ENCODE results near the gene DPH3. TPM values are rescaled to one million over a fixed set of nuclear protein-coding genes. Genes with fewer than 3 reads are reported as not detected.

The DPH3 gene
- polyA plus RNA-seq, 1 donor (not counting 4 experiments of a cell fraction or from before 2014, with no cell fraction given): 36.7 TPM

- H3K36me3 ChIP-seq (ENCODE audit: control insufficient read depth in 2 of 2, extremely low read depth in 1 of 2, insufficient read depth in 2 of 2, low read length in 2 of 2): no peaks in the 10 kb centered on the region
- TF ChIP-seq EZH2 (IDR thresholded peaks at IDR 0.05; ENCODE audit: low read length): no peak
- TF ChIP-seq CTCF (optimal IDR thresholded peaks at IDR 0.05 in 1 of 3, IDR thresholded peaks at IDR 0.05 in 1 of 3, conservative IDR thresholded peaks at IDR 0.05 in 1 of 3; ENCODE audit: extremely low read depth in 1 of 3, insufficient read depth in 2 of 3, low read length in 3 of 3): no peak
- DNase-seq (ENCODE audit: low read depth, low spot score) (no peak), FAIRE-seq (no peak)
- peaks cover 9% of the 10 kb centered on the region for H3K27me3 ChIP-seq (ENCODE audit: control insufficient read depth, extremely low read depth, insufficient read depth, low read length)
- H2AFZ ChIP-seq (ENCODE audit: control insufficient read depth, low read length): no peak overlapping the region
- no peaks in the 10 kb centered on the region for H3K9me1 ChIP-seq (ENCODE audit: control insufficient read depth, extremely low read depth, insufficient read depth, low read length)
- dilution Hi-C loops (cut with MboI; ENCODE audit: extremely low pct_ligation_motif_present, low sequenced_read_pairs): no loop called here
- no peak overlapping the region for H3K4me2 ChIP-seq (ENCODE audit: control insufficient read depth, extremely low read depth, insufficient read depth, low read depth, low read length)
- no peaks in the 10 kb centered on the region for H4K20me1 ChIP-seq (ENCODE audit: control insufficient read depth, extremely low read depth, insufficient read depth, low read length)
- no peak overlapping the region for H3K9ac ChIP-seq (ENCODE audit: control insufficient read depth, extremely low read depth, insufficient read depth, low read length)
- H3K4me3 ChIP-seq (ENCODE audit: control insufficient read depth in 2 of 3, extremely low read depth in 1 of 3, insufficient read depth in 2 of 3, low read depth in 1 of 3, low read length in 3 of 3): no peak overlapping the region
- no peaks in the 10 kb centered on the region for H3K79me2 ChIP-seq (ENCODE audit: control insufficient read depth, insufficient read depth, low read length)
- no peak overlapping the region for H3K27ac ChIP-seq (ENCODE audit: control insufficient read depth, insufficient read depth, low read length)
- no peaks in the 10 kb centered on the region for H3K9me3 ChIP-seq (ENCODE audit: control insufficient read depth, low read depth, low read length)
- H3K4me1 ChIP-seq (ENCODE audit: control insufficient read depth, extremely low read depth, insufficient read depth, low read length): no peaks in the 10 kb centered on the region
These were observed 42.2 kb downstream of the DPH3 start for GRCh38 chr3:16222547-16222946.

GRCh38 chr3:16221990-16222389 lies 42.8 kb downstream of the DPH3 start:
- Histone ChIP-seq H3K36me3 (ENCODE audit: control insufficient read depth in 2 of 2, extremely low read depth in 1 of 2, insufficient read depth in 2 of 2, low read length in 2 of 2) (no peaks in the 10 kb centered on the region), H3K4me3 (ENCODE audit: control insufficient read depth in 2 of 3, extremely low read depth in 1 of 3, insufficient read depth in 2 of 3, low read depth in 1 of 3, low read length in 3 of 3) (no peak overlapping the region), H3K79me2 (ENCODE audit: control insufficient read depth, insufficient read depth, low read length) (no peaks in the 10 kb centered on the region), H3K9me3 (ENCODE audit: control insufficient read depth, low read depth, low read length) (no peaks in the 10 kb centered on the region), H3K4me1 (ENCODE audit: control insufficient read depth, extremely low read depth, insufficient read depth, low read length) (no peaks in the 10 kb centered on the region), H2AFZ (ENCODE audit: control insufficient read depth, low read length) (no peak overlapping the region), H3K27me3 (ENCODE audit: control insufficient read depth, extremely low read depth, insufficient read depth, low read length) (peaks cover 9% of the 10 kb centered on the region), H4K20me1 (ENCODE audit: control insufficient read depth, extremely low read depth, insufficient read depth, low read length) (no peaks in the 10 kb centered on the region), H3K9ac (ENCODE audit: control insufficient read depth, extremely low read depth, insufficient read depth, low read length) (no peak overlapping the region), H3K27ac (ENCODE audit: control insufficient read depth, insufficient read depth, low read length) (no peak overlapping the region), H3K9me1 (ENCODE audit: control insufficient read depth, extremely low read depth, insufficient read depth, low read length) (no peaks in the 10 kb centered on the region), H3K4me2 (ENCODE audit: control insufficient read depth, extremely low read depth, insufficient read depth, low read depth, low read length) (no peak overlapping the region)
- TF ChIP-seq EZH2 (IDR thresholded peaks at IDR 0.05; ENCODE audit: low read length): no peak
- no peak for TF ChIP-seq CTCF (optimal IDR thresholded peaks at IDR 0.05 in 1 of 3, IDR thresholded peaks at IDR 0.05 in 1 of 3, conservative IDR thresholded peaks at IDR 0.05 in 1 of 3; ENCODE audit: extremely low read depth in 1 of 3, insufficient read depth in 2 of 3, low read length in 3 of 3)
- dilution Hi-C loops (cut with MboI; ENCODE audit: extremely low pct_ligation_motif_present, low sequenced_read_pairs): no loop called here
- DNase-seq (ENCODE audit: low read depth, low spot score) (no peak), FAIRE-seq (no peak)
